HG03457 (cell line): ENCODE results near the gene KBTBD3.
"Not testable (repeated sequence)": the region's sequence is repeated elsewhere in the genome, so short reads cannot be mapped to it uniquely, and the experiment has no call there.

Experiments used
- ATAC-seq: cut with Tn5 transposase; IDR thresholded peaks from one replicate; pipeline ENCODE4 v1.9.1; 2021; ENCODE audit warnings: moderate number of reproducible peaks; ENCODE audit not compliant: unreplicated experiment

KBTBD3 gene

DNA sequence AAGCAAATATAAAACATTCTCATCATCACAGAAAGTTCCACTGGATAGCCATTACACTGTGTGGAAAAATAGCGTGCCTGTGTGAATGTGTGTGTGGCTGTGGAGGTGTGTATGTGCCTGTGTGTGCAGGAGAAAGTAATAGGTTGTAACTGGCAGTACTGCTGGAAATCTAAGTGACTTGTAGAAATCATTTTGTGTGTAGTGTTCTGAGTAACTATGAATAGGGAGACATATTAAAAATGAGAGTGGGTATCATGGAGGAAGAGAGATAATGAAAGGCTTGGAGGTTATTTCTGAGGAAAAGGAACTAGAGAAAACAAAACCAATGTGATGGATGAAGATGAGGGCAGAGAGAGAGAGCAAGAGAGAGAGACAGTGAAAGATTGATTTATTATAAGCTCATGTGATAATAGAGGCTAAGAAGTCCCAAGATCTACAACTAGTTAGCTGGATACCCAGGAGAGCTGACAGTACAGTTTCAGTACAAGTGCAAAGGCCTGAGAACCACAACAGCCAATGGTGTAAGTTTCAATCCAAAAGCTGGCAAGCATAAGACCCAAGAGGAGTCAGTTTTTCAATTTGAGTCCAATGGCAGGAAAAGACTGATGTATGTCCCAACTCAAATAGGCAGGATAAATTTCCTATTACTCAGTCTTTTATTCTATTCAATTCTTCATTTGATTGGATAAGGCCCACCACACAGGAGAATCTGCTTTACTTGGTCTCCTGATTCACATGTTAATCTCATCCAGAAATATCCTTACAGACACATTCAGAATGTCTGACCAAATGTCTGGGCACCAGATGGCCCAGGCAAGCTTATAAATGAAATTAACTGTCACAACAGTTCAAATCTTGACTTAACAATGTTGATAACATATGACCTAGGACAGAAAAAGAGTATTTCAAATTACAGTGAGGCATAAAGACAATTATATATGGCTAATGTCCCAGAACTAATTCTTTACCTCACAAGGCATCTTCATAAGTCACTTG lies 14.9 kb downstream of the KBTBD3 start:
- ATAC-seq, result no peak

GRCh38 chr11:106061249-106061784 lies 15.8 kb downstream of the KBTBD3 start:
- no peak for ATAC-seq

- ATAC-seq, result no peak
These were observed 17.5 kb downstream of the KBTBD3 start for GRCh38 chr11:106059617-106060016.

DNA sequence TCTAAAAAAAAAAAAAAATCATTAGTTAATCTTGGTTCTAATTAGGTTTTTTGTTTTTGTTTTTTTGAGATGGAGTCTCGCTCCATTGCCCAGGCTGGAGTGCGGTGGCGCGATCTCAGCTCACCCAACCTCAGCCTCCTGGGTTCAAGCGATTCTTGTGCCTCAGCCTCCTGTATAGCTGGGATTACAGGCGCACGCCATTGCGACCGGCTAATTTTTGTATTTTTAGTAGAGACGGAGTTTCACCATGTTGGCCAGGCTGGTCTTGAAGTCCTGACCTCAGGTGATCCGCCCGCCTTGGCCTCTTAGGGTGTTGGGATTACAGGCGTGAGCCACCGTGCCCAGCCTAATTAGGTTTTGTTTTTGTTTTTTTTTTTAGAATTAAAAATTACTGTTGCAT lies 18.8 kb downstream of the KBTBD3 start:
- ATAC-seq, result not testable (repeated sequence)

DNA sequence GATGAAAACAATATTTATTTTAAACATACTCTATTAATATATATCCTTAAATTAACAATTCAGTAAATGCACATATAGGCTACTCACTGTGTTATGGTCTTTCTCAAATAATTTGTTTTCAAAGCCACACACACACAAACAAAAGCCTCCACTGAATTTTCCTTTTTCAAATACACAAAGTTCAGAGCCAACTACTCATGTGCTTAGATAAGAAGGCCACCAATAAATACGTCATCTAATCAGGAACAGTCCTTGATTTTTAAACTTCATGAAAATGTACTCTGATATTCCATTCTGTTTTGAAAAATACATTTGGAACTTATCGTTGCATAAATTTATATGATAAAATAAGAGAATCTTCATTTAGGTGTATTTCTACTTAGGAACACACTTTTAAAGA lies 26.0 kb downstream of the KBTBD3 start:
- ATAC-seq, result no peak

- no peak for ATAC-seq
These were observed 27.2 kb downstream of the KBTBD3 start for GRCh38 chr11:106049727-106050476.

GRCh38 chr11:106047631-106048030 lies 29.5 kb downstream of the KBTBD3 start:
- no peak for ATAC-seq

DNA sequence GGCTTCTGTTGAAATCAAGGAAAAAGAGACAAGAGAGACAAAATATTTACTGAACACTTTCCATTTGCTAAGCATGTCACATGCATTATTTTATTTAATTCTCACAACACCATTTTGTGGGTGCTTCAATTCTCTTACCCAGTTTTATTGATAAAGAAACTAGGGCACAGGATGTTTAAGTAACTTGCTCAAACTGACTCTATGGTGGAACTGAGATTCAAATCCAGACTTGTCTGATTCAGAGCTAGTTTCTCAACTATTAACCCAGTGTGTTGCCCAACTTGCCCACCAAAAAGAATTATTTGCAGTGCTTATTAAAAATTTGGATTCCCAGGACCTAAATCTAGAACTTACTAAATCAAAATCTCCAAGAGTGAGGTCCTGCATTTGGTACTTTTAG lies 33.6 kb downstream of the KBTBD3 start:
- ATAC-seq, result no peak

DNA sequence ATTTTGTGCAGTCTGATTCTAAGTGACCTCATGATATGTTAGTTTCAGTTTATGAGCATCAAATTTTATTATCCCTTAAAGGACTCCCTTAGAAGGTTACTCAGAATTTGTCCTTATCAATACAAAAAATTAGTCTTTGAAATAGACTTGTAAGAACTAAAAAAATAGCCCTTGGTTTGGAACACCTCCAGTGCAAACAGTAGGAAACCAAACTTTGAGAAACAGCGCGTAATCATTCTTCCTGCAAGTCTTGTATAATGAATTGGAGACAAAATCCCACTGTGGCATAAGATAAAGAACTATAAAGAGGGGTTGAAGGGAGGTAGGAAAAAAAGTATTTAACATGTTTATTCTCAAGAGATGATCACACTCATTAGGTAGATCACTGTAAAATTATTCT lies 44.3 kb downstream of the KBTBD3 start:
- no peak for ATAC-seq

GRCh38 chr11:106031936-106032335 lies 45.2 kb downstream of the KBTBD3 start:
- no peak for ATAC-seq

- ATAC-seq, result no peak
These were observed 45.8 kb downstream of the KBTBD3 start for GRCh38 chr11:106031202-106031810.

DNA sequence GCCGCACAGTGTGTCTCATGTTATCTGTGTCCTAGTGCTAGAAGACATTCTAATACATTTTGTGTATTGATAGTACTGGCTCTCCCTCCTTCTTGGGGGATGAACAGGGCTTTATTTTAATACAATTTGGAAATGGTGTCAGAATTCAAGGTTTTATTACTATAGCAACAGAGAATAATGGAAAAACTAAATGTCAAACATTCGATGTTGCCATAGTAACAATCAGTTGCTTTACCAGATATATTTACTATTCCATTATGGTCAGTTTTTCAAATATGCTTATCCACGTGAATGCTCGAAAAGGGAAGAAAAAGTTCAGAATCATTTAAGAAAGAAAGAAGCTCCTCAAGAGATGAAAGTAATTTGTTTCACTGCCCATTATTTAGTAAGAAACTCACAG lies 46.5 kb downstream of the KBTBD3 start:
- no peak for ATAC-seq

DNA sequence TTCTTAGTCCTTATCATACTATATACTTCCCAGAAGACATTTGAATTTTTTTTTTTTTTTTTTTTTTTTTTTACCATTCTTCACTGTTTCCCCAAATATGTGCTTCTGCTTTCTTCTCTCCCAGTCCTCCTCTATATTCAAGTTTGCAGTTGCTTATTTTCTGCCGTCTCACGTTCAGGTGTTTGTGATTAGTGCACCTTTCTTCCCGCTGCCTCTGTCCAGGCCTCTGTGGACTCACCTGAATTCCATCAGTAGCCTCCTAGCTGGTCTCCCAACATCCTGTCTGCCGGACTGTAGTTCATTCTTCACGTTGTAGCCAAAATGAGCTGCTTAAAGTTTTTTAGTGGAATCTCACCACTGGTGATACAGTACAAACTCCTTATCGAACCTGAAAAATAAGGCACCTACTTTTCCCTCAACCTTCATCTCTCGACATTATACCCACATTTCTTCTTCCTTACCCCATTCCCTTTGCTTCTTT lies 54.3 kb downstream of the KBTBD3 start:
- no peak for ATAC-seq

DNA sequence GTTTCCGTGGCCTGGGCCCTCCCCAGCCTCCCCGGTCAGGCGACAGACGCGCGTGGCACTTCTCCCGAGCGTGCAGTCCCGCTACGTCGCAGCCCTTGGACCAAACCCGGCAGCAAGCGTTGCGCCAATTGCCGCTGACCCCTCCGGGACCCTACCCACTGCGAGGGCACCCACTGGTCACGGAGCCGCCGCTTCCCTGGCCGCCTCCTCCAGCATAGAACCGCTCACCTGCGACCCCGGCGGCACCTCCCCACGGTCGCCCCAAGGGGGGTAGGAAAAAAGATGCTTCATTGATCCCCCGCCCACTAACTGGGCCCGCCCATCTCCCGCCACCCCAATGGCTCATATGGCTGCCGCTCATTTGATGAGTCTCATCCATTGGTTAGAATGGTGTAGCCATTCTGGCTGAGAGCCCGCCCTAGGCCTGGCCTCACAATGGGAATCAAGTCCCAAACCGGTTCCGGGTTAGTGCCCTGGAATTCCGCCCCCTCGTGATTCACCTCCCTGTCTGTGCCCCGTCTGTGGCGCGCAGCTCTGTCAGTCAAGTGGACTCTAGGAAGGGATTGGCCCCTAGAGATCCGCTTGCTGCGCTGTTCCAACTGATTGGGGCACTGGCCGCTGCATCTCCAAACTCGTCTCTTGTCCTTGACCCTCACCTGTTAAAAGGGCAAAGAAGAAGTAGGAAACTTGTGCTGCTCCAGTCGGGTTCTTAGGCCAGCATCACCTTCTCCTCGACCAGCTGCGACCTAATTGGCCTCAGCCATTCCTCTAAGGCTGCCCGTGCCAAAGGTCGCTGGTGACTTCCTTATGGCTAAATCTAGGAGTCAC lies 55.0 kb downstream of the KBTBD3 start, which contains the start of gene MSANTD4:
Gene MSANTD4 (minus strand): TSS at position 274 of the 828 bp plus-strand sequence. CDS start 11,323 bp downstream, outside the sequence.
- ATAC-seq, result peak; percentile 99

- ATAC-seq, result peak; percentile 1
These were observed 55.8 kb downstream of the KBTBD3 start for GRCh38 chr11:106021181-106021966.

GRCh38 chr11:106017093-106017492 lies 60.1 kb downstream of the KBTBD3 start:
- no peak for ATAC-seq

DNA sequence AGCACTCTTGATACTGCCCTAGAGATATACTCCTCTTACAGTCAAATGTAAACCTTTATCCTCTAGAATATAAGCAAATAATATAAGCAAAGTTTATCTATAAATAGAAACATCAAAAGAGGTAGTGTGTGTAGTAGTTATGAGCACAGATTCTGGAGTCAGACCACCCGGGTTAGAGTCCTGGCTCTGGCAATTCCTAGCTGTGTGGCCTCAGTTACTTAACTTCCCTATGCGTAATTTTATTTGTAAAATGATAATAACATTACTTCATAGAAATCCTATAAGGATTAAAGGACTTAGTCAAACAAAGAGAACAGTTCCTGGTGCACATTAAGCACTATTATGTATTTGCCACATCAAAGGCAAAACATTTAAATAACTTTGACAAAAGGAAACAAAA lies 62.1 kb downstream of the KBTBD3 start:
- ATAC-seq, result no peak

- no peak for ATAC-seq
These were observed 62.5 kb downstream of the KBTBD3 start for GRCh38 chr11:106014620-106015019.

- ATAC-seq, result no peak
These were observed 63.1 kb downstream of the KBTBD3 start for GRCh38 chr11:106014035-106014434.
